Measurements from ENCODE around the gene ANKS1B.
"Not testable (repeated sequence)": the region's sequence is repeated elsewhere in the genome, so short reads cannot be mapped to it uniquely, and the experiment has no call there.

ANKS1B gene

DNA sequence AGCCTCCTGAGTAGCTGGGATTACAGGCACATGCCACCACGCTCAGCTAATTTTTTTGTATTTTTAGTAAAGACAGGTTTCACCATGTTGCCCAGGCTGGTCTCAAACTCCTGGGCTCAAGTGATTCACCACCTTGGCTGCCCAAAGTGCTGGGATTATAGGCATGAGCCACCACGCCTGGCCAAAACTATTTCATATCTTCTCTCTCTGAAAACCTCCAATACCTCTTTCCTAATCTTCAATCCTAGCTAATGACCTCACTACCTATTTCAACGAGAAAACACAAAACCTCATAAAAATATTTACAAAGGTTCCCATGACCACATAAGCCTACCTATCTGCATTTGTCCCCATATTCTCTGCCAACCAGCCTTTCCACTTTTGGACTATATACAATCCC lies 32.3 kb upstream of the ANKS1B start:
- H3K27ac ChIP-seq = no peak overlapping the region
- CTCF ChIA-PET = interaction anchor here (0.6 kb wide), 1 partner anchor 191 kb away, joined by 3 read pairs; no protein-coding TSS in a partner anchor
- POLR2A ChIA-PET (ENCODE audit: low non-redundant PET) = no interaction called here
- no peak for DNase-seq (ENCODE audit: low spot score)
- TF ChIP-seq, protein P1, sequence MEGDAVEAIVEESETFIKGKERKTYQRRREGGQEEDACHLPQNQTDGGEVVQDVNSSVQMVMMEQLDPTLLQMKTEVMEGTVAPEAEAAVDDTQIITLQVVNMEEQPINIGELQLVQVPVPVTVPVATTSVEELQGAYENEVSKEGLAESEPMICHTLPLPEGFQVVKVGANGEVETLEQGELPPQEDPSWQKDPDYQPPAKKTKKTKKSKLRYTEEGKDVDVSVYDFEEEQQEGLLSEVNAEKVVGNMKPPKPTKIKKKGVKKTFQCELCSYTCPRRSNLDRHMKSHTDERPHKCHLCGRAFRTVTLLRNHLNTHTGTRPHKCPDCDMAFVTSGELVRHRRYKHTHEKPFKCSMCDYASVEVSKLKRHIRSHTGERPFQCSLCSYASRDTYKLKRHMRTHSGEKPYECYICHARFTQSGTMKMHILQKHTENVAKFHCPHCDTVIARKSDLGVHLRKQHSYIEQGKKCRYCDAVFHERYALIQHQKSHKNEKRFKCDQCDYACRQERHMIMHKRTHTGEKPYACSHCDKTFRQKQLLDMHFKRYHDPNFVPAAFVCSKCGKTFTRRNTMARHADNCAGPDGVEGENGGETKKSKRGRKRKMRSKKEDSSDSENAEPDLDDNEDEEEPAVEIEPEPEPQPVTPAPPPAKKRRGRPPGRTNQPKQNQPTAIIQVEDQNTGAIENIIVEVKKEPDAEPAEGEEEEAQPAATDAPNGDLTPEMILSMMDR (conservative IDR thresholded peaks at IDR 0.05; ENCODE audit: low read depth) = no peak

DNA sequence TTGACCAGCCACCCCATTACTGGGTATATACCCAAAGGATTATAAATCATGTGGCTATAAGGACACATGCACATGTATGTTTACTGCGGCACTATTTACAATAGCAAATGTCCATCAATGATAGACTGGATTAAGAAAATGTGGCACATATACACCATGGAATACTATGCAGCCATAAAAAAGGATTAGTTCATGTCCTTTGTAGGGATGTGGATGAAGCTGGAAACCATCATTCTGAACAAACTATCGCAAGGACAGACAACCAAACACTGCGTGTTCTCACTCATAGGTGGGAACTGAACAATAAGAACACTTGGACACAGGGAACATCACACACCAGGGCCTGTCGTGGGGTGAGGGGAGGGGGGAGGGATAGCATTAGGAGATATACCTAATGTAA lies 31.6 kb upstream of the ANKS1B start:
- H3K27ac ChIP-seq; CTCF ChIA-PET; POLR2A ChIA-PET (ENCODE audit: low non-redundant PET); DNase-seq (ENCODE audit: low spot score): not testable (repeated sequence)

DNA sequence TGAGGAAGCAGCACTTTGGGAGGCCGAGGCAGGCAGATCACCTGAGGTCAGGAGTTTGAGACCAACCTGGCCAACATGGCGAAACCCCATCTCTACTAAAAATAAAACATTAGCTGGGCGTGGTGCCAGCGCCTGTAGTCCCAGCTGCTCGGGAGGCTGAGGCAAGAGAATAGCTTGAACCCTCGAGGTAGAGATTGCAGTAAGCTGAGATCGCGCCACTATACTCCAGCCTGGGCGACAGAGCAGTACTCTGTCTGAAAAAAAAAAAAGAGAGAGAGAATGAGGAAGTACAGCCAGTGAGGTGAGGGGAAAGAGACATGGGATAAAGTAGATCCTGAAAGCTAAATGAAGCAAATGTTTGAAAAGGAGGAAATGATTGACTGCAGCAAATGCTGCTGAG lies 21.1 kb upstream of the ANKS1B start:
- POLR2A ChIA-PET (ENCODE audit: low non-redundant PET); H3K27ac ChIP-seq; CTCF ChIA-PET; DNase-seq (ENCODE audit: low spot score): not testable (repeated sequence)

DNA sequence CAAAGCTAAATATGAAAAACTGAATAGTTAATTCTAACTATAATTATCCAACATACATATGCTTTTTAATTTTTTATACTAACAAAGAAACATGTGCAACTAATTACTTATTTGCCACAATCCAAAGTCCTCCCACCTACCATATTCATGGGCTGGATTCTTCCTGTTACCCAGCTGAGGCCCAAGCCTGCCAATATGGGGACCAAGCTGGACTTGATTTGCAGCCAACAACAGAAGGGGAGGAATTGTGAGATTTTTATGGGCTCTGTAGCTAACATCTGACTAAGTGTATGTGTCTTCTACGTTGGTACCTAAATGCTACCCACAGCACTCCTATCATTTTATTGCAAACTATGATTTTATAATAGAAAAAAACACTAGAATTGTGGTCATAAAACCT lies 13.1 kb upstream of the ANKS1B start:
- ChIA-PET POLR2A (ENCODE audit: low non-redundant PET) (no interaction called here), CTCF (no interaction called here)
- TF ChIP-seq, protein P1 (conservative IDR thresholded peaks at IDR 0.05; ENCODE audit: low read depth) = no peak
- no peak for DNase-seq (ENCODE audit: low spot score)
- no peak overlapping the region for H3K27ac ChIP-seq

DNA sequence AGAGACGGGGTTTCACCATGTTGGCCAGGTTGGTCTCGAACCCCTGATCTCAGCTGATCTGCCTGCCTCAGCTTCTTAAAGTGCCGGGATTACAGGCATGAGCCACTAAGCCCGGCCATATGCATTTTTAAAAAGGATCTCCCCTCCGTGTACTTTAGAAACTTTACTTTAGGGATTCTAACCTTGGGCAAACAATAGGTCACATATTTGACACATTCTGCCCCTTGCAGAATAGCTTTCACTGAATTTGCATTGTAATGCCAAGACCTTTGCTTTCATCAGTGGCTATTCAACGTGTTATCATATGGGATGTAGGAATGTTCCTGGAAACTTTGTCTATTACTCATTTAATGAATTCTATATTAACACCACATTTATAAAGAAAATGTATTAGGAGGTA lies 11.4 kb upstream of the ANKS1B start:
- TF ChIP-seq, protein P1 (conservative IDR thresholded peaks at IDR 0.05; ENCODE audit: low read depth) = no peak
- CTCF ChIA-PET = no interaction called here
- DNase-seq (ENCODE audit: low spot score) = no peak

DNA sequence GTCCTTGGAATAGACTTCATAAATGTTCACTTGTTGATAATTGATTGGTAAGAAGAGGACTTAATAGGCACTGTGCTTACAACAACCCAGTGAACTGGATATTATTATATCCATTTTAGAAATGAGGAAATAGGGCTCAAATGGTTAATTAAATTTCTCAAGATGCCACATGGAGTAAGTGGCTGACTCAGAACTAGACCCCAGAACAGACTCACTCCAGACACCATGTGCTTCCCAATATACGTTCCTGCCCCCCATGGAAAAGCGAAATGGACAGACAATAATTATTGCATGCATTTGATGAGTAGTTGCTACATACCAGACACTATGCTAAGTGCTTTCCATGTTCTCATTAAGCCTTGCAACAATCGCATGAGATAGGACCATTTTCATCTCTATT lies 895 bp upstream of the ANKS1B start:
- DNase-seq (ENCODE audit: low spot score) = no peak
- H3K27ac ChIP-seq = no peak overlapping the region
- POLR2A ChIA-PET (ENCODE audit: low non-redundant PET) = no interaction called here
- CTCF ChIA-PET = no interaction called here
- TF ChIP-seq, protein P1 (conservative IDR thresholded peaks at IDR 0.05; ENCODE audit: low read depth) = no peak

More for the DNA sequence above, 11.4 kb upstream of the ANKS1B start:
- POLR2A ChIA-PET (ENCODE audit: low non-redundant PET) = no interaction called here
- no peak overlapping the region for H3K27ac ChIP-seq

DNA sequence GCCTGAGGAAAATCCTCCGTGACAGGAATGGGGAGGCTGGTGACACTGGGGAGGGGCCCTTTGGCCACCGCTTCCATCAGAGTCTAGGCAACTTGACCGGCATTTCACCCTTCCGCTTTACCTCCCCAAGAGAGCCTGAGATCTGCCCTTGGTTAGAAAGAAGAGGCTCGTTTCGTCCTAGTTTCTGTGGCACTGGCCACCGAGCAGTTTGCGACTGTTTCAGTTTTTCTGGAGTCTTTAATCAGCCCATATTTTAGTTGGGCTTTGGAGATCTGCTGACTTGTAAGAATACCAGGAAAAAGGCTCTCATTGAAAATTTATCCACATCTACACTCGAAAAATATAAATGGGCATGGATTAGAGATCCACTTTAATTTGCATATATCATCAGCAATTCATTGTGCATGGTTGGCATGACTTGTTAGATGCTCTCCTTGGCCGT lies 414 bp upstream of the ANKS1B start:
- H3K27ac ChIP-seq = no peak overlapping the region
- POLR2A ChIA-PET (ENCODE audit: low non-redundant PET) = no interaction called here
- DNase-seq (ENCODE audit: low spot score) = no peak
- CTCF ChIA-PET = no interaction called here
- TF ChIP-seq, protein P1 (conservative IDR thresholded peaks at IDR 0.05; ENCODE audit: low read depth) = no peak
